HUES48 (cell line): ENCODE measurements around the gene RSPH1.

Experiments used
- H3K27ac ChIP-seq: one replicate; pipeline ENCODE4 v1.7.0; 2013; ENCODE audit warnings: low read depth, low read length, inconsistent platforms
- H3K27me3 ChIP-seq: 2 replicates; pipeline ENCODE4 v1.6.1; 2013; ENCODE audit warnings: mild to moderate bottlenecking, low read length; ENCODE audit not compliant: control insufficient read depth, insufficient read depth
- H3K36me3 ChIP-seq: 2 replicates; pipeline ENCODE4 v1.6.1; 2013; ENCODE audit warnings: low read length; ENCODE audit not compliant: control insufficient read depth, insufficient read depth
- H3K4me1 ChIP-seq: 2 replicates; pipeline ENCODE4 v1.6.1; 2013; ENCODE audit warnings: mild to moderate bottlenecking, low read length; ENCODE audit not compliant: control insufficient read depth, insufficient read depth
- H3K4me3 ChIP-seq: 2 replicates; pipeline ENCODE4 v1.5.1; 2013; ENCODE audit warnings: mild to moderate bottlenecking, low read depth, low read length
- H3K9ac ChIP-seq: 2 replicates; pipeline ENCODE4 v1.6.1; 2013; ENCODE audit warnings: mild to moderate bottlenecking, low read depth, low read length, moderate library complexity
- H3K9me3 ChIP-seq: 2 replicates; pipeline ENCODE4 v1.6.1; 2013; ENCODE audit warnings: low read length; ENCODE audit not compliant: control insufficient read depth, insufficient read depth

RSPH1 gene

DNA sequence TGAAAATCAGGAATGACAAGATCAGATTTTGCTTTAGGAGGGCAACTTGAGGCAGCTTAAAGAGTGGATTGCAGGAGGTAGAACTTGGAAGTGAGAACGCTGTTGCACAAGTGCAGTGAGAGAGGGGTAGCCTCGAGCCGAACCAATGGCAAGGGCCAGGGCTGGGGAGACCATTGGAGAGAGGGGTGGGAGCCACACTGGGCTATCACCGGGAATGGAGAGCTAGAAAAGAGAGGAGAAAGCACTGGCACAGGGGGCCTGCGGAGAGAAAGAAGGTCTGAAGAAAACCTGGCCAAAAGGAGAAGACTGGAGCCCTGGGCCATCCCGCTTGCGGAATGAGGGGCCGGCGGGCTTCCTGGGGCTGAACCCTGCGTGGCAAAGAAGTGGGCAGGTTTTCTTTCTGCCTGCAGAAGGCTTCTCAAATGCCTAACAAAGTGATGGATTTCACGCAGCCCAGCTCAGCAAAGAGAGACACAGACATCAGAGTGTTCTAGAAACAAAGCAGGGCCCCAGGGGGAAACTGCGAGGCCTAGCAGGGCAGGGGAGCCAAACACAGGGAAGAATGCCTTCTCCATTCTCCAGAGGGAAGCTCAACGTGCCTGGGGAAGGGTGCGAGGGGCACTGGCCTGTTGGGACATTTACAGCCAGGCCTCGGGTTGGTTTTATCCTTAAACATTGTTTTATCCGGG is 16.5 kb upstream of the RSPH1 start:
- no peaks in the 10 kb centered on the region for H3K9me3 ChIP-seq
- H3K9ac ChIP-seq = no peak overlapping the region
- H3K4me3 ChIP-seq = no peak overlapping the region
- H3K4me1 ChIP-seq = peaks cover 31% of the 10 kb centered on the region
- H3K27me3 ChIP-seq = 0 out of 2 replicates have a peak, but pooled peaks cover 5% of the 10 kb centered on the region
- peak overlapping the region; percentile 36 for H3K27ac ChIP-seq
- H3K36me3 ChIP-seq = 0 out of 2 replicates have a peak, but pooled peaks cover 2% of the 10 kb centered on the region

DNA sequence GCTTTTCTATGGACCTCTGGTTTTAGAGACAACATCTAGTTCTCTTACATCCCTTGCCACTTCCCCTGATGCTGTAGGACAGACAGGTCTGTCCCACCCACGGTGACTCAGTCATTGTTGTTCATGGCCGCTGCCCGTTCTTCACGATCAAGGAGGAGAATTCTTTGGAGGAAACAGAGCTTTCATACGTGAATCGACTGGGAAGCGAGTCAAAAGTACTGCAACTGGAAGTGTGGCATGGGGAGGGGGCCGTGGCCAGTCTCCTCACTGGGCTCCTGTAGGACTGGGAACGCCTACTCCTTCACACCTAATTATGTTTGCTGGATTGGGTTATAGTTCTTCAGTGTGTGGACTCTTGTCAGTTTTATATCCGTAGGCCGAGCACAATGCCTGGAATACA is 13.2 kb upstream of the RSPH1 start:
- H3K27ac ChIP-seq = no peak overlapping the region
- H3K9me3 ChIP-seq = no peaks in the 10 kb centered on the region
- H3K27me3 ChIP-seq = 0 out of 2 replicates have a peak, but pooled peaks cover 5% of the 10 kb centered on the region
- no peak overlapping the region for H3K4me3 ChIP-seq
- peaks cover 5% of the 10 kb centered on the region; the same call in 1 of the 2 replicates for H3K4me1 ChIP-seq
- no peak overlapping the region for H3K9ac ChIP-seq
- no peaks in the 10 kb centered on the region for H3K36me3 ChIP-seq

DNA sequence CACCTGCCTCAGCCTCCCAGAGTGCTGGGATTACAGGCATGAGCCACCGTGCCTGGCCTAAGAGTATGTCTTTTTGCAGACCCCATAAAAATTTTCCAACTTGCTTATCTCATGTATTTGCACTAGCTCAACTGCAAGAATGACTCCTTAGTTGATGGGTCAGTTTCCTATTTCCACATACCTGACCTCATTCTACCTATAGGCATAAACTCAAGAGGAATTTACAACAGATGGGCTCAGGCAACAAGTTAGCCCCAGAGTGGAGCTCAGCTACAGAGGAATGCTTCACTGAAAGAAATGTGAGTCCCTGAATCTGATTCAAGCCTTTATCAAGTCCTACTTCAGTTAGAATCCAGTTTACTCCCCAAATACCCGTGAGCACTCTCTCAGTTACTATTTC is 12.3 kb upstream of the RSPH1 start:
- Histone ChIP-seq H3K9ac (no peak overlapping the region), H3K27ac (no peak overlapping the region), H3K27me3 (0 out of 2 replicates have a peak, but pooled peaks cover 5% of the 10 kb centered on the region), H3K9me3 (no peaks in the 10 kb centered on the region), H3K4me1 (peaks cover 5% of the 10 kb centered on the region; the same call in 1 of the 2 replicates), H3K36me3 (no peaks in the 10 kb centered on the region), H3K4me3 (no peak overlapping the region)

DNA sequence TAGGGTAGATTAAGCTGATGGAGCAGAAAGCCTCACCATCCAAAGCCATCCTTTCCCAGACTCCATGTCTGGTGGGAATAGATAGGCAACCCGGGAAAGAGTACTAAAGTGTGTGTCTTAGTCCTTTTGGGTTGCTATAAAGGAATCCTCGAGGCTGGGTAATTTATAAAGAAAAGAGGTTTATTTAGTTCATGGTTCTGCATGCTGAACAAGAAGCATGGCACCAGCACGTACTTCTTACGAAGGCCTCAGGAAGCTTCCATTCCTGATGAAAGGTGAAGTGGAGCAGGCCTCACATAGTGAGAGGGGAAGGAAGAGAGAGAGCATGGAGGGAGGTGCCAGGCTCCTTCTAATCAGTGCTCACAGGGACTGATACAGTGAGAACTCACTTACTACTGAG is 11.4 kb upstream of the RSPH1 start:
- Histone ChIP-seq H3K4me1 (no peaks in the 10 kb centered on the region; the same call in 1 of the 2 replicates), H3K9me3 (no peaks in the 10 kb centered on the region), H3K27me3 (0 out of 2 replicates have a peak, but pooled peaks cover under 1% of the 10 kb centered on the region), H3K4me3 (no peak overlapping the region), H3K36me3 (no peaks in the 10 kb centered on the region), H3K27ac (no peak overlapping the region), H3K9ac (no peak overlapping the region)

DNA sequence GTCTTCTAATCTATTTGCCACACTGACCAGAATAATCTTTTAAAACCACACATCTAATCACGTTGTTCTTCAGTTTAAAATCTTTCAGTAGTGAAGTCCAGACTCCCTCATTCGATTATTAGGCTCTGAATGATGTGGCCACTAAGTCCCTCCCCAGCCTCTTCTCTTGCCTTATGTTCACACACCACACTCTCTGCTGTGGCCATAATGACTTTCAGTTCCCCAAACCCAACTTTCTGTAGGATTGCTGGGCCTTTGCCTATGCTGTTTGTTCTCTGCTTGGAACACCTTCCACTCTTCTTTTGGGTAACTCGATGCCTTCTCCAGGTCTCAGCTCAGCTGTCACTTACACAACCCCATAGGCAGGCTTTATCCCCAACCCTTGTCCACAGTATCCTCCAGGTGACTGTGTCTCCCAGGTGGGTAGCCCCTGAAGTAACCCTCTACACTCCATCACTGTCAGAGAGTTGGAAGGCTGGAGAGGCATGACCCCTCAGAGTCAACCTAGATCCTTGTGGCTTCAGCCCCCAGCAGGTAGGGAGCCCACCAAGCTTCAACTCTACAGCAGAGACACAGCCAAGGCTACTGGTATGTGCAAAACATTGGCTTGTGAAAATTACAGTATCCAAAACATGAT is 9.2 kb upstream of the RSPH1 start:
- Histone ChIP-seq H3K36me3 (no peaks in the 10 kb centered on the region), H3K9ac (no peak overlapping the region), H3K9me3 (no peaks in the 10 kb centered on the region), H3K27me3 (no peaks in the 10 kb centered on the region), H3K4me3 (no peak overlapping the region), H3K4me1 (no peaks in the 10 kb centered on the region), H3K27ac (no peak overlapping the region)

DNA sequence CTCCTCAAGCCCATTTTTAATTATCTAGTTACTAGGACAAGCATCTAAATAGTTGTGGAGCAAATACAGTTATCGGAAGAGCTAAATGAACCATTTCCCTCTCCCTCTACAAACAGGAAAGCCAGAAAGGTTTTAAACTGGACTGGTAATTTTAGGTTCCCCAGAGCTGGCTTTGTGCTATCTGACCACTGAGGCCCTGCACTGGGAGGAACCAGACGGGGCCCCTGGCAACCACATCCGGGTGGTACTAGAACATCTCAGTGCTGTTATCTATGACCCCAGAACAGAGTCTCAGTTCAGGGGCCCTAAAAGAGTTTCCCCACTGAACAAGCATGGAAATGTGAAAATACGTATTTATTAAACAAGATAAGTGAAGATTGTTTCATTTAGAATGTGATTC is 7.7 kb upstream of the RSPH1 start:
- no peak overlapping the region for H3K27ac ChIP-seq
- no peaks in the 10 kb centered on the region for H3K9me3 ChIP-seq
- no peak overlapping the region for H3K4me3 ChIP-seq
- no peaks in the 10 kb centered on the region for H3K4me1 ChIP-seq
- H3K9ac ChIP-seq = no peak overlapping the region
- no peaks in the 10 kb centered on the region for H3K36me3 ChIP-seq
- H3K27me3 ChIP-seq = no peaks in the 10 kb centered on the region

DNA sequence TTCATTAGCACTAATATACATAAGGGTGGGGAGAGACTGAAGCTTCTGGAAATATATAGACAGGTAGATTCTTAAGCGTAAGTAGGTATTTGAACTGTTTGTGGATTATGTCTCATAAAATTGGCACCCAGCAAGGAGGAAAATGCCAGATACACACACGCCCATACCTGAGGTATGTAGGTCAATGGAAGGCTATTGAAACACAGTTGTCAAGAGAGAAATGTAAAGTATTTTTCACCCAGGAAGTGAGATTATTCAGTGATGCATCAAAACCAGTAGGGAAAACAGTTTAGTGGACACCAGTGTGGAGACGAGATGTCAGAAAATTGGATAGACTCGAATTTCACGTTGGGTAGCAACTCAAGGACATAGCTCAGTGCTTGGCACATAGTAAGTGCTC is 4.7 kb upstream of the RSPH1 start:
- Histone ChIP-seq H3K27me3 (no peaks in the 10 kb centered on the region), H3K9ac (no peak overlapping the region), H3K4me3 (no peak overlapping the region), H3K4me1 (peaks cover 5% of the 10 kb centered on the region; the same call in 1 of the 2 replicates), H3K9me3 (no peaks in the 10 kb centered on the region), H3K36me3 (no peaks in the 10 kb centered on the region), H3K27ac (no peak overlapping the region)

DNA sequence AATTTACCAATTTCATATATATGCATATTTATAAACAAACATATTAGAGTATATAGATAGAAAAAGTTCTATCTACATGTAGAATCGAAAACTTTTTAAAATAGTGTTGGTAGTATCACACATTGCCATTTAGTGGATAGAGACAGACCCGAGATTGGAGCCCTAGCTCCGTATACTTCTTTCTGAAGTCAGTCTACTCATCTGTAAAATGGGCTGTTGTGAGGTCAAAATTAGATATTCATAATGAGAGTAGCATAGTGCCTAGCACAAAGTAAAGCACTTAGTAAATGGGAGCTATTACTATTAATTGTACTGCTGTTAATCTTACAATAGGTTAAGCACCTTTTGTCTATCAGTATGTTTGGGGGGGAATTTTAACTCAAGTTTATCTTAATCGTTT is 4.2 kb upstream of the RSPH1 start:
- H3K36me3 ChIP-seq = no peaks in the 10 kb centered on the region
- H3K4me3 ChIP-seq = no peak overlapping the region
- H3K27me3 ChIP-seq = peaks cover 3% of the 10 kb centered on the region; the same call in 1 of the 2 replicates
- peaks cover 5% of the 10 kb centered on the region; the same call in 1 of the 2 replicates for H3K4me1 ChIP-seq
- no peak overlapping the region for H3K27ac ChIP-seq
- no peak overlapping the region for H3K9ac ChIP-seq
- H3K9me3 ChIP-seq = no peaks in the 10 kb centered on the region

DNA sequence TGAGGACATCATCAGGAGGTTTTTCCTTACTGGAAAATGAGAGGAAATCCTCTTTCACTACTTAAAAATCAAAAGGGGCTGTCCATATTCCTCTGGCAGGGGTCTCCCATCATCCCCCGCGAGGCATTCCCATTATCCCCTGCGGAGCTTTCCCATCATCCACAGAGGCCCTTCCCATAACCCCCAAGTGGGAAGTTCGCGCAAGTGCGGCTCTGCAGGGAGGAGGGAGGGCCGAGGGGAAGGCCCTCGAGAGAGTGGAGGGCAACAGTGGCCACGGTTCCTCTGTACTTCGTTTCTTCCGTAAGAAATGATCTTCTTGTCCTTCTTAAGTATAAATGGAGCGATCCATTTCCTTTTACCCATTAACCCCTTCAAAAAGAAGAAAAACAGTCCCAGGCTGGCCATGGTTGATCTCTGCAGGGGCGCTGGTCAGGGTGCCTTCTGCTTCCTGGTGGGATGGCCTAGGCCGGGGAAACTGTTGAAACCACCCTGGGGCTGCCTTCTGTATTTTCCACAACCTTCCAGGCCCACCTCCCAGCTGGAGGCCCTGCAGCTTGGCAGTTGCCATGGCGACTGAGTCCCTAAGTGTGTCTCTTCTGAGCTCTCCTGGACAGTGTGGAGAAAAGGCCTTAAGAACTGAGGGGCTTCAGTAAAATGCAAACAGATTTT is 3.6 kb upstream of the RSPH1 start:
- Histone ChIP-seq H3K27ac (no peak overlapping the region), H3K4me3 (no peak overlapping the region), H3K4me1 (peaks cover 5% of the 10 kb centered on the region; the same call in 1 of the 2 replicates), H3K9me3 (no peaks in the 10 kb centered on the region), H3K9ac (no peak overlapping the region), H3K36me3 (no peaks in the 10 kb centered on the region), H3K27me3 (peaks cover 4% of the 10 kb centered on the region; the same call in 1 of the 2 replicates)

DNA sequence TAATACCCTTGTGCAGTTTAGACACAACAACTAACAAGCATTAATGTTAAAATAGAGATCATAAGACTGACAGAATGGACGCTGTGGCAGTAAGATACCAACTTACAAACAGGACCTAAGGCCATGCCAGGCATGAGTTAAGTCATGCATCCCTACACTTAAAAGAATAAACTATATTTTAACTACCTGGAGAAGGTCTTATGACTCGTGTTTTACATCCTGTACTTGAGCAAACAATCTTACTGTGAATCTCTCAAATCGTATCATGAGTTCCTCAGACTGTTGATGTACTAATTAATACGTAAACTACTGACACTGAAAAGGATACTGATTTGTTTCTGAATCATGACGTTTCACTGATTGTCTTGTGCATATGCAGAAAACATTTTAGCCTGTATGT is 2.0 kb upstream of the RSPH1 start:
- H3K36me3 ChIP-seq = no peaks in the 10 kb centered on the region
- no peak overlapping the region for H3K27ac ChIP-seq
- peaks cover 5% of the 10 kb centered on the region; the same call in 1 of the 2 replicates for H3K4me1 ChIP-seq
- no peaks in the 10 kb centered on the region for H3K9me3 ChIP-seq
- no peak overlapping the region for H3K4me3 ChIP-seq
- peaks cover 4% of the 10 kb centered on the region; the same call in 1 of the 2 replicates for H3K27me3 ChIP-seq
- H3K9ac ChIP-seq = no peak overlapping the region

DNA sequence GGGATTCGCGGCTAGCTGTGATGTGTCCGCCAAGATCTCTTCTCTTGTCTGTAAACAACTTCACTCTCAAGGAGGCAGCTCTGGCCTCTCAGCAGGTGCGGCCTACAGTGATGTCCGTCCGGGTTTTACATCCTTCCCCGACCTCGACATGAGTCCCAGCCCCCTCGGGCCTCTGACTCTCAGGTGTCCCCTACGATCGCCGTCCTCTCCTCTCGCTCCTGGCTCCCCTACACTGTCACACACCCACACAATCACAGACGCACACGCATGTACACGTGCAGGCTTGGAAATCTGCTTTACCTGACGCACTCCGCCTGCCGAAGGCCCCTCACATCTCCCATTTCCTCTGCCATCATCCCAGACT is 797 bp upstream of the RSPH1 start:
- peaks cover 4% of the 10 kb centered on the region; the same call in 1 of the 2 replicates for H3K27me3 ChIP-seq
- H3K9me3 ChIP-seq = no peaks in the 10 kb centered on the region
- peak overlapping the region; percentile 69 for H3K9ac ChIP-seq
- H3K4me1 ChIP-seq = peaks cover 5% of the 10 kb centered on the region; the same call in 1 of the 2 replicates
- H3K36me3 ChIP-seq = no peaks in the 10 kb centered on the region
- peak overlapping the region; percentile 73 for H3K27ac ChIP-seq
- peak overlapping the region; percentile 79 for H3K4me3 ChIP-seq
